Measurements from ENCODE around the gene TSPAN9. TPM values are rescaled to one million over a fixed set of nuclear protein-coding genes. Genes with fewer than 3 reads are reported as not detected.

The TSPAN9 gene
- total and polyA plus RNA-seq, 9 of the 15 experiments (the other 6 are each of a cell fraction or from before 2014, with no cell fraction given), result 0.23 to 2.1 (median 0.60) TPM; not detected in 2

DNA sequence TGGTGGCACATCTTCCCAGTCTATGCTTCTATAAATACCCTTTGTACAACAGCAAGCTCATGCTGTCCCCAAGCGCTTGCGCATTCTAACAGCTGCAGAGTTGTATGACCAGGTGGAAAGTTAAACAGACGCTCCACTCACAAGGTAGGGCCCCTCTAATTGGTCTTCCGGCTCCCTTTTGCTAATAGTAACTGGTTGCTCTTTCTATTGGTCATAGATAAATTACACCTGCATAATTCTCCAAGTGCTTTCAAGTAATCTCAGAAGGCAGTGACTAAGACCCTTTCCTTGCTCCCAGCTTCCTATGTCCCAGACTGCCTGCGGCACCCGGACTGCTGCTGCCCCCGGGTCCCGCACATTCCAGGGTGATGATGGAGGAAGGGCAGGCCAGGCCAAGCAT lies 6.1 kb upstream of the TSPAN9 start:
- Histone ChIP-seq H3K9ac (ENCODE audit: insufficient read depth in 1 of 2, low read depth in 2 of 2, low read length in 2 of 2) (no peak overlapping the region), H3K4me2 (ENCODE audit: insufficient read depth, low read length) (no peak overlapping the region), H3K9me3 (replicated peaks; ENCODE audit: control insufficient read depth, insufficient read depth, low read depth, low read length) (no peaks in the 10 kb centered on the region), H3K9me1 (ENCODE audit: control insufficient read depth, insufficient read depth, low read length) (no peaks in the 10 kb centered on the region), H3K79me2 (ENCODE audit: control insufficient read depth, insufficient read depth, low read length) (no peaks in the 10 kb centered on the region), H3K27me3 (ENCODE audit: control insufficient read depth in 2 of 2, insufficient read depth in 2 of 2, low read length in 2 of 2) (peaks cover 4 to 5% of the 10 kb centered on the region in 2 experiments), H4K20me1 (replicated peaks; ENCODE audit: control insufficient read depth, insufficient read depth, low read length) (no peaks in the 10 kb centered on the region; the same call in 1 of the 2 replicates), H3K4me3 (no peak overlapping the region), H3K4me1 (replicated peaks in 1 of 2; ENCODE audit: control insufficient read depth in 2 of 2, insufficient read depth in 2 of 2, low read length in 2 of 2) (peaks cover 2 to 4% of the 10 kb centered on the region in 2 experiments; a peak in 2 of 5 replicates), H2AFZ (ENCODE audit: low read depth, low read length) (no peak overlapping the region), H3K36me3 (ENCODE audit: control insufficient read depth, insufficient read depth, low read length) (no peaks in the 10 kb centered on the region), H3K27ac (ENCODE audit: extremely low read depth, low read depth, low read length) (no peak overlapping the region)
- CTCF ChIA-PET (ENCODE audit: low intra/inter-chr PET ratio), result no interaction called here
- no peak for FAIRE-seq
- POLR2A ChIA-PET, result no interaction called here
- no peak for ATAC-seq
- in situ Hi-C loops (cut with MboI), result no loop called here
- intact Hi-C loops (cut with micrococcal nuclease), result loop anchor here (10.0 kb wide), 1 partner anchor 204 kb away; no protein-coding TSS in a partner anchor
- no peak for TF ChIP-seq HNRNPK (IDR thresholded peaks at IDR 0.05; ENCODE audit: low read depth, low read length, poor library complexity, severe bottlenecking)
- TF ChIP-seq CBX8 (IDR thresholded peaks at IDR 0.05; ENCODE audit: borderline replicate concordance, extremely low read depth, low read depth, low read length, poor library complexity, severe bottlenecking), result no peak
- no peak for TF ChIP-seq ETV5 (CRISPR knock-in tag; IDR thresholded peaks at IDR 0.05; ENCODE audit: low read depth)
- no peak for TF ChIP-seq CBFA2T3 (IDR thresholded peaks at IDR 0.05)
- TF ChIP-seq ERF (CRISPR knock-in tag; IDR thresholded peaks at IDR 0.05), result no peak
- TF ChIP-seq HNRNPUL1 (IDR thresholded peaks at IDR 0.05; ENCODE audit: low read length), result no peak
- TF ChIP-seq SMARCE1 (IDR thresholded peaks at IDR 0.05), result no peak
- no peak for TF ChIP-seq CBX3 (IDR thresholded peaks at IDR 0.05; ENCODE audit: borderline replicate concordance in 1 of 2, low read length in 2 of 2)
- TF ChIP-seq, protein P1, sequence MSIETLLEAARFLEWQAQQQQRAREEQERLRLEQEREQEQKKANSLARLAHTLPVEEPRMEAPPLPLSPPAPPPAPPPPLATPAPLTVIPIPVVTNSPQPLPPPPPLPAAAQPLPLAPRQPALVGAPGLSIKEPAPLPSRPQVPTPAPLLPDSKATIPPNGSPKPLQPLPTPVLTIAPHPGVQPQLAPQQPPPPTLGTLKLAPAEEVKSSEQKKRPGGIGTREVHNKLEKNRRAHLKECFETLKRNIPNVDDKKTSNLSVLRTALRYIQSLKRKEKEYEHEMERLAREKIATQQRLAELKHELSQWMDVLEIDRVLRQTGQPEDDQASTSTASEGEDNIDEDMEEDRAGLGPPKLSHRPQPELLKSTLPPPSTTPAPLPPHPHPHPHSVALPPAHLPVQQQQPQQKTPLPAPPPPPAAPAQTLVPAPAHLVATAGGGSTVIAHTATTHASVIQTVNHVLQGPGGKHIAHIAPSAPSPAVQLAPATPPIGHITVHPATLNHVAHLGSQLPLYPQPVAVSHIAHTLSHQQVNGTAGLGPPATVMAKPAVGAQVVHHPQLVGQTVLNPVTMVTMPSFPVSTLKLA (conservative IDR thresholded peaks at IDR 0.05), result no peak
- TF ChIP-seq EZH2 (IDR thresholded peaks at IDR 0.05; ENCODE audit: borderline replicate concordance, low read depth, low read length), result no peak
- no peak for TF ChIP-seq ZNF561 (CRISPR knock-in tag; conservative IDR thresholded peaks at IDR 0.05)
- TF ChIP-seq KLF16 (IDR thresholded peaks at IDR 0.05), result no peak
- no peak for TF ChIP-seq RUNX1 (IDR thresholded peaks at IDR 0.05; ENCODE audit: low read depth)
- no peak for TF ChIP-seq ZKSCAN8 (CRISPR knock-in tag; IDR thresholded peaks at IDR 0.05)
- no TSS peak for BruUV-seq (replicated peaks)
- DNase-seq (ENCODE audit: extremely low read depth in 1 of 4, low spot score in 3 of 4), result no peak
- WGBS (ENCODE audit: insufficient coverage, low coverage, missing lambda C conversion rate), result 26% methylated on average over 8 of the region's 8 CpGs

All from K562 (cell line).